HG03025 (cell line): ENCODE measurements around the gene NOA1.
"Not testable (repeated sequence)": the region's sequence is repeated elsewhere in the genome, so short reads cannot be mapped to it uniquely, and the experiment has no call there.

Experiments
- ATAC-seq: cut with Tn5 transposase; IDR thresholded peaks from one replicate; pipeline ENCODE4 v1.9.1; 2021; ENCODE audit warnings: mild to moderate bottlenecking, moderate library complexity; ENCODE audit not compliant: unreplicated experiment, low FRiP score

The NOA1 gene

DNA sequence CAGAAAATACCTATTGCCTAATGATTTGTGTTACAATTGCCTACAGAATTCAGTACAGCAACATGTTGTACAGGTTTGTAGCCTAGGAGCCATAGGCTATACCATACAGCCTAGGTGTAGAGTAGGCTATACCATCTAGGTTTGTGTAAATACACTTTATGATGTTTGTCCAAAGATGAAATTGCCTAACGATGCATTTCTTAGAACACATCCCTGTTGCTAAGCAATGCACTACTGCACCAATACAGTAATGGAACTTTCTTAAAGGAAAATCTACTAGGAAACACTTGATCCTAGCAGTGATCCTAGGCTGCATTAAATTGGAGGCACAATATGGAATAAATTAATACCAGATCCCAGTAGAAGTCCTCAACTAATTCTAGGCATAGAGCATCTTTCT is 18.3 kb downstream of the NOA1 start:
- no peak for ATAC-seq

DNA sequence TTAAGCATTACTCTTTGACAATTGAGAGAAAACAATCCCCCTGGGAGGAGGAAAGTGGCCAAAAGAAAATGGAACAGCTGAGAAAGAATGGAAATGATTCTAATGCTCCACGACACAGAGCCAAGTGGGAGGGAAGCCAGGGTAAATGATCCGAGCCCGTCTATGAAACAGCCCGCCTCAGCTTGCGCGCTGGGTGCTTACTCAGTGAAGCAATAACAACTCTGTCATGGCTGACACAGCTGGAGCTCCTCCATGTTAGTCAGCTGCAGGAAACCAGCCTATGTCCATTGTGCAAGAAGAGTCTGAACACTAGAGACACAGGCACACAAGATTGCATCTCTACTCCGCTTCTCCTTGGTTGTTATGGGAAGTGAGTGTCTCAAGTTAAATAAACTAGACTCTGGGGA is 19.3 kb downstream of the NOA1 start:
- ATAC-seq, result no peak

DNA sequence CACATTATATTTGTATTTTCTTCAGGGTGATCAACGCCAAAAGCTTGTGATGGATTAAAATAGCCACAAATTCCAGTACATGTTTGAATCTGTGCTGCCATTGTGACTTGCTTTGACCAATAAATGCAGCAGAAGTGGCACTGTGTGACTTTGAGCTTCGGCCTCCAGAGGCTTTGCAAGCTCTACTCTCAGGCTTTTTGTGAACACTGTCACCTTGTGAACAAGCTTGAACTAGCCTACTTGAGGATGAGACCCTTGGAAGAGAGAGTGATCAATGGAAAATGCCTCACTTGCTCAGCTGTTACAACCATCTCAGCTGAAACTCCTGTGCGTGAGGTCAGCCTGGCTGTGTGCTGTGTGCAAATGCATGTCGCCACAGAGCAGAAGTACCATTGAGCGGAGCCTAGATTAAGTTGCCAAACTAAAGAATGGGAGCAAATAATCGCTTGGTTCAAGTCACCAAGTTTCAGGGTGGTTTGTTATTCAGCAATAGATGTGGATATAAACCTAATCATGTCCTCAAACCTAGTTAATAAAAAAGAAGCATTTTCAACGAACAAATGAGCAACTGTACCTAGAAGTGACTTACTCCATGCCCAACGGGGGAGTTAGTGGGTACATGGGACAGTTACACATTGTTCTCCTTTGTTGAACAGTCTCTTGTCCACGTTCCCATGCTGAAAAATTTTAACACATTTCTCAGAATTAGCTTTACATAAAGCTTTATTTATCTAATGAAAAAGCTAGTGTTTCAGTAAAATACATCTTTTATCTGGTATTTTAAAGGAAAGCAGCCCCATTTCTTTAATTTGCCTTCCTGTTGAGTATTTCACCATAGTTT is 23.5 kb downstream of the NOA1 start:
- ATAC-seq, result no peak

DNA sequence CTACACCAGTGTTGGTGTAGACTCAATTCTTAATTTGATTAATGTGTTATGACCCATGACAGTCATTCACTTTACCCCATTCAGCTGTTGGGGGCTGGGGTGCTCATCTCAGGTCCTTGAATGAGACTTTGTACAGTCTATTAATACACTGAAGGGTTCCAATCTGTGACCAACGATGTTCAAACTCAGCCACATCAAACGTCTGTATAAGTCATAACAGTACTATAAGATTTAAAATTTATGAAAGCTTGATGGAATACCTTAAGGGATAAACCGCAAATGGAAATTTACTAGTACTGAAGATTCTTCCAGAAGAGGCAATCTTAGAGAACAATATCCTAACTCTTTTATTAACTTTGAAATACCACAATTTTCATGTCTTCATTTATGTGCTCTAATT is 36.0 kb downstream of the NOA1 start:
- no peak for ATAC-seq

DNA sequence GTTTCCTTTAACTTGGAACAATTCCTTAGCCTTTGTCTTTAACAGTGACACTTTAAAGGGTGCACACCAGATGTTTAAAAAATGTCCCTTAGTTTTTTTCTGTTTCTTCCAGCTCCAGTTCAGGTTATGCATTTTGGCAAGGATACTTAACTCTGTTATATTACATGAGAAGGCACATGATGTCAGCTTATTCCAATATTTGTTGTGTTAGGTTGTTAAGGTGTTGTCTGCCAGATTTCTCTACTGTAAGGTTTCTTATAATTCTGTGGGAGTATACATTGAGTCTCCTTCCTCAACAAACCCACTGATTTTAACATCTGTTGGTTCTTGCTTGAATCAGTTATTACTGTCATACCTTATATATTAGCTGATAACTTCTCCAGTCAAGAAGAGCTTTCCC is 36.4 kb downstream of the NOA1 start:
- ATAC-seq, result no peak

DNA sequence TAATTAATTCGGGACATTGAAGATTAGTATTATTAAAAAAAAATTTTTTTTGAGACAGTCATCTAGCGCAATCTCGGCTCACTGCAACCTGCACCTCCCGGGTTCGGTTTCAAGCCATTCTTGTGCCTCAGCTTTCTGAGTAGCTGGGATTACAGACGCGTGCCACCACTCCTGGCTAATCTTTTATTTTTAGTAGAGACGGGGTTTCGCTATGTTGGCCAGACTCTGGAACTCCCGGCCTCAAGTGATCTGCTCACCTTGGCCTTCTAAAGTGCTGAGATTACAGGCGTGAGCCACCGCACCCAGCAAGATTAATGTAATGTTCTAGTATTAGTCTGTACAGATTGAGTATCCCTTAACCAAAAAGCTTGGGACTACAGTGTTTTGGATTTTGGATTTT is 37.0 kb downstream of the NOA1 start:
- ATAC-seq, result no peak

DNA sequence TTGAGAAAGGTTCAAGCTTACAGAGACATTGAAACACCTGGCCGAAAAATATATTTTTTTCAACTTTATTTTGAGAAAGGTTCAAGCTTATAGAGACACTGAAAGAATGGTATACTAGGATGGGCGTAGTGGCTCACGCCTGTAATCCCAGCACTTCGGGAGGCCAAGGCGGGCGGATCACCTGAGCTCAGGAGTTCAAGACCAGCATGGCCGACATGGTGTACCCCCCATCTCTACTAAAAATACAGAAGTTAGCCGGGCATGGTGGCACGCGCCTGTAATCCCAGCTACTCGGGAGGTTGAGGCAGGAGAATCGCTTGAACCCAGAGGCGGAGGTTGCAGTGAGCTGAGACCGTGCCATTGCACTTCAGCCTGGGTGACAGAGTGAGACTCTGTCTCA is 37.6 kb downstream of the NOA1 start:
- not testable (repeated sequence) for ATAC-seq

DNA sequence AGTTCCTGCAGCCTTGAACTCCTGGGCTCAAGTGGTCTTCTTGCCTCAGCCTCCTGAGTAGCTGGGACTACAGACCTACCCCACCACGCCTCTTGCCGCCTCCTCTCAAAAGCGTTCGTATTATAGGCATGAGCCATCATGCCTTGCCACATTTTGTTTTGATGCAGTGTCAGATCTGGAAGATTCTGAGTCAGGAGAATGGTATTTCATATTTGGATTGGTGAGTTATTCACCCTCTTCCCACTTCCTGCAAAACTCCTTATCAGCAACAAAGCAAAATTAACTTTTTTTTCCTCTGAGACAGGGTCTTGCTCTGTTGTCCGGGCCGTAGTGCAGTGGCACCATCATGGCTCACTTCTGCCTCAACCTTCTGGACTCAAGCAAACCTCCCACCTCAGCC is 40.1 kb downstream of the NOA1 start:
- no peak for ATAC-seq

DNA sequence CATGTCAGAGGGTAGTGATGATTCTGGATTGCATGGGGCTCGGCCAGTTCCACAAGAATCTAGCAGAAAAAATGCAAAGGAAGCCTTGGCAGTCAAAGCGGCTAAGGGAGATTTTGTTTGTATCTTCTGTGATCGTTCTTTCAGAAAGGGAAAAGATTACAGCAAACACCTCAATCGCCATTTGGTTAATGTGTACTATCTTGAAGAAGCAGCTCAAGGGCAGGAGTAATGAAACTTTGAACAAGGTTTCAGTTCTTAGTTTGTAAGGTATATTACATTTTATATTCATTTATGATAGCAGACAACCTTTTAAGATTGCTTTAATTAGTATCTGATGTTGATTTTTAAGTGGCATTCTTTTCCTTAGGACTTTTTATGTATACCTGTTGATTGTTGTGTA is 45.5 kb downstream of the NOA1 start:
- ATAC-seq, result no peak

DNA sequence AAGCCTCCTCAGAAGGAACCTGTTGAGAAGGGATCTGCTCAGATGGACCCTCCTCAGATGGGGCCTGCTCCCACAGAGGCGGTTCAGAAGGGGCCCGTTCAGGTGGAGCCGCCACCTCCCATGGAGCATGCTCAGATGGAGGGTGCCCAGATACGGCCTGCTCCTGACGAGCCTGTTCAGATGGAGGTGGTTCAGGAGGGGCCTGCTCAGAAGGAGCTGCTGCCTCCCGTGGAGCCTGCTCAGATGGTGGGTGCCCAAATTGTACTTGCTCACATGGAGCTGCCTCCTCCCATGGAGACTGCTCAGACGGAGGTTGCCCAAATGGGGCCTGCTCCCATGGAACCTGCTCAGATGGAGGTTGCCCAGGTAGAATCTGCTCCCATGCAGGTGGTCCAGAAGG is 46.8 kb downstream of the NOA1 start:
- no peak for ATAC-seq

DNA sequence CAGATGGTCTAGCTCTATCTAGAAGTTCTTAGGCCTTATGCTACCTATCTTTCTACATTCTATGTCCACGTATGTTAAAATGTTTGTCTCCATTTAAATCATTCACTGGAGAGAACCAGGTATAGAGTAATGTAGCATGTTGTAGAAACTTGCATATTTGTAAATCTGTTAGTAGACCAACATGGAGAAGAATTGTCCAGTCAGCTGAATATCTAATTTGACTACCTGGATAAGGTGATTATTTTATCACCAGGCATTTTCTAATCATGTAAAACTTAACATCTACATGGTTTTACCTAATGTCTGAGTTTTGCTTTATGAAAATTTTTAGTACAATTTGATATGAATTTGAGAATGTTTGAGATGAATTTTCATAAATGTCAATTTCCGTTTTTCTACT is 50.2 kb downstream of the NOA1 start:
- ATAC-seq, result no peak

DNA sequence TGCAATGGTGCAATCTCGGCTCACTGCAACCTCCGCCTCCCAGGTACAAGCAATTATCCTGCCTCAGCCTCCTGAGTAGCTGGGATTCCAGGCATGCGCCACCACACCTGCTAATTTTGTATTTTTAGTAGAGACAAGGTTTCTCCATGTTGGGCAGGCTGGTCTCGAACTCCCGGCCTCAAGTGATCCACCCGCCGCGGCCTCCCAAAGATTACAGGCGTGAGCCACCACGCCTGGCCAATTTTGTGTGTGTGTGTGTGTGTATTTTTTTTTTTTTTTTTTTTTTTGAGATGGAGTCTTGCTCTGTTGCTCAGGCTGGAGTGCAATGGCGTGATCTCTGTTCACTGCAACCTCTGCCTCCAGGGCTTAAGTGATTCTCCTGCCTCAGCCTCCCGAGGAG is 62.4 kb downstream of the NOA1 start:
- not testable (repeated sequence) for ATAC-seq

DNA sequence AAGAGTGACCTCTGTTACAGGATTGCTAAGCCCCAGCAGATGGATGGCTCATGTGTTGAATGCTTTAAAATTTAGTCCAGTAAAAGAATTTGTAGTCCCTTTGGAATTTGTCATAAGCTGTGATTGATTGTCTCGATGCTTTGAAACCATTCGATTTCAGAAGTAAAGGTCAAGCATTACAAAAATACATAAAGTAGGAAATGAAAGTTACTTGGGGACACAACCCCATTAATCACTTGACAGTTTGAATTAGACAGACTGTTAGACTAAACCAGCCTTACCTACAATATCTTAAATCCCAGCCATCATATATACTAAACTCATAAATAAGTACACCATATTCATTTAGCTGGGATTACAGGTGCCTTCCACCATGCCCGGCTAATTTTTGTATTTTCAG is 63.1 kb downstream of the NOA1 start:
- ATAC-seq, result no peak
